Measurements from ENCODE around the gene CMTM8.

The CMTM8 gene

GRCh38 chr3:32246079-32246675 is 7.7 kb downstream of the CMTM8 start:
- TF ChIP-seq, protein P1, sequence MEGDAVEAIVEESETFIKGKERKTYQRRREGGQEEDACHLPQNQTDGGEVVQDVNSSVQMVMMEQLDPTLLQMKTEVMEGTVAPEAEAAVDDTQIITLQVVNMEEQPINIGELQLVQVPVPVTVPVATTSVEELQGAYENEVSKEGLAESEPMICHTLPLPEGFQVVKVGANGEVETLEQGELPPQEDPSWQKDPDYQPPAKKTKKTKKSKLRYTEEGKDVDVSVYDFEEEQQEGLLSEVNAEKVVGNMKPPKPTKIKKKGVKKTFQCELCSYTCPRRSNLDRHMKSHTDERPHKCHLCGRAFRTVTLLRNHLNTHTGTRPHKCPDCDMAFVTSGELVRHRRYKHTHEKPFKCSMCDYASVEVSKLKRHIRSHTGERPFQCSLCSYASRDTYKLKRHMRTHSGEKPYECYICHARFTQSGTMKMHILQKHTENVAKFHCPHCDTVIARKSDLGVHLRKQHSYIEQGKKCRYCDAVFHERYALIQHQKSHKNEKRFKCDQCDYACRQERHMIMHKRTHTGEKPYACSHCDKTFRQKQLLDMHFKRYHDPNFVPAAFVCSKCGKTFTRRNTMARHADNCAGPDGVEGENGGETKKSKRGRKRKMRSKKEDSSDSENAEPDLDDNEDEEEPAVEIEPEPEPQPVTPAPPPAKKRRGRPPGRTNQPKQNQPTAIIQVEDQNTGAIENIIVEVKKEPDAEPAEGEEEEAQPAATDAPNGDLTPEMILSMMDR (IDR thresholded peaks at IDR 0.05; ENCODE audit: low read depth, low read length), result no peak
- H3K4me3 ChIP-seq (ENCODE audit: low read depth, low read length), result no peak overlapping the region
- H3K27me3 ChIP-seq, result no peaks in the 10 kb centered on the region
- H3K9me3 ChIP-seq, result no peaks in the 10 kb centered on the region
- H3K4me1 ChIP-seq, result no peaks in the 10 kb centered on the region
- DNase-seq, result no peak
- no peaks in the 10 kb centered on the region for H3K36me3 ChIP-seq

DNA sequence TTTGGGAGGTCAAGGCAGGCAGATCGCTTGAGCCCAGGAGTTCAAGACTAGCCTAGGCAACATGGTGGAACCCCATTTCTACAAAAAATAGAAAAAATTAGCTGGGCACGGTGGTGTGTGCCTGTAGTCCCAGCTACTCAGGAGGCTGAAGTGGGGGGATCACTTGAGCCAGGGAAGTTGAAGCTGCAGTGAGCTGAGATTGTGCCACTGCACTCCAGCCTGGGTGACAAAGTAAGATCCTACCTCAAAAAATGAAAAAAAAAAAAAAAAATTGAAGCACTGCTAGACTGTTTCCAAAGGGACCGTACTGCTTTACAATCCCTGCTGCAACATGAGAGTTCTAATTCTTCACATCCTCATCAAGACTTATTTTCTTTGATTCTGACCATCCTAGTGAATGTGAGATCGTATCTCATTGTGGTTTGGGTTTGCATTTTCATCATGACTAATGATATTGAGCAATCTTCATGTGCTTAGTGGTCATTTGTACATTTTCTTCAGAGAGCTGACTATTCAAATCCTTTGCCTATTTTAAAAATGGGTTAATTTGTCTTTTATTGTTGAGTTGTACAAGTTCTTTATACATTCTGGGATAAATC is 10.8 kb downstream of the CMTM8 start:
- DNase-seq, result no peak
- Histone ChIP-seq H3K27me3 (no peaks in the 10 kb centered on the region), H3K36me3 (no peaks in the 10 kb centered on the region), H3K4me1 (no peaks in the 10 kb centered on the region), H3K9me3 (no peaks in the 10 kb centered on the region), H3K4me3 (ENCODE audit: low read depth, low read length) (no peak overlapping the region)
- TF ChIP-seq, protein P1 (IDR thresholded peaks at IDR 0.05; ENCODE audit: low read depth, low read length), result no peak

- H3K4me1 ChIP-seq, result no peaks in the 10 kb centered on the region
- no peak overlapping the region for H3K4me3 ChIP-seq (ENCODE audit: low read depth, low read length)
- no peaks in the 10 kb centered on the region for H3K27me3 ChIP-seq
- TF ChIP-seq, protein P1 (IDR thresholded peaks at IDR 0.05; ENCODE audit: low read depth, low read length), result no peak
- no peak for DNase-seq
- no peaks in the 10 kb centered on the region for H3K9me3 ChIP-seq
- no peaks in the 10 kb centered on the region for H3K36me3 ChIP-seq
Observed at GRCh38 chr3:32254268-32254667, 15.8 kb downstream of the CMTM8 start.

DNA sequence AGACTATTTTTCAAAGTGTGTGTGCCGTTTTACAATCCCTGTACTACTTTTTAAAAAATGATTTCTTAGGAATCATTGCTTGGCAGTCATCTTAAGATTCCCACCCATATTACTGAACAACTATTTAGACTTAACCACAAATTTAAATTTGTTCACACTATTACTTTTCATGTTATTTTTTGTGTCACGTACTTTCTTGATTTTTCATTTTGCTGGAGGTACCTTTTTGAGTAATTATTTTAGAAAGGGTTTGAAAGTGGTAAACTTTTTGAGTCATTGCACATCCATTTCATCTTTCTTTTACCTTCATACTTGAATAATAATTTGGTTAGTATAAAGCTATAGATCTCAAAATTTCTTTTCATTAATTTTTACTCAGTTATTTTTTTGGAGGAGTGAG is 16.9 kb downstream of the CMTM8 start:
- H3K4me3 ChIP-seq (ENCODE audit: low read depth, low read length), result no peak overlapping the region
- H3K4me1 ChIP-seq, result no peaks in the 10 kb centered on the region
- H3K9me3 ChIP-seq, result no peaks in the 10 kb centered on the region
- no peaks in the 10 kb centered on the region for H3K36me3 ChIP-seq
- no peaks in the 10 kb centered on the region for H3K27me3 ChIP-seq
- DNase-seq, result no peak
- TF ChIP-seq, protein P1 (IDR thresholded peaks at IDR 0.05; ENCODE audit: low read depth, low read length), result no peak

DNA sequence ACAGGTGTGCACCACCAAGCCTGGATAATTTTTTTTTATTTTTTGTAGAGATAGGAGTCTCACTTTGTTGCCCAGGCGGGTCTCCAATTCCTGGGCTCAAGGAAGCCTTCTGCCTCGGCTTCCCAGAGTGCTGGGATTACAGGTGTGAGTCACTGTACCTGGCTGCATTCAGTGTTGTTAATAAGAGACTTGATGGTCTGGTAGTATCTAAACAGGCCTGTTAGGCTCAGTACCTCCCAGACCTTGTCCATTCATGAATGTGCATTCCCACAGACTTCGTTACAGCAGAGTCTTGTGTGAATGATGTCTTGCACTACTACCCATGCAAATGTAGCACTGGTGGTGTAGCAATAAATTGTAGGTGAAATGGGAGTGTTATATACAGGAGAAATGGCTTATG is 17.7 kb downstream of the CMTM8 start:
- Histone ChIP-seq H3K36me3 (no peaks in the 10 kb centered on the region), H3K9me3 (no peaks in the 10 kb centered on the region), H3K4me3 (ENCODE audit: low read depth, low read length) (no peak overlapping the region), H3K27me3 (no peaks in the 10 kb centered on the region), H3K4me1 (no peaks in the 10 kb centered on the region)
- DNase-seq, result no peak
- TF ChIP-seq, protein P1 (IDR thresholded peaks at IDR 0.05; ENCODE audit: low read depth, low read length), result no peak

GRCh38 chr3:32257042-32257441 is 18.6 kb downstream of the CMTM8 start:
- H3K9me3 ChIP-seq, result no peaks in the 10 kb centered on the region
- no peaks in the 10 kb centered on the region for H3K27me3 ChIP-seq
- H3K36me3 ChIP-seq, result no peaks in the 10 kb centered on the region
- TF ChIP-seq, protein P1 (IDR thresholded peaks at IDR 0.05; ENCODE audit: low read depth, low read length), result no peak
- no peaks in the 10 kb centered on the region for H3K4me1 ChIP-seq
- no peak for DNase-seq
- no peak overlapping the region for H3K4me3 ChIP-seq (ENCODE audit: low read depth, low read length)
